Ovary (tissue), 9 donors: ENCODE results near the gene MYMK. TPM values are rescaled to one million over a fixed set of nuclear protein-coding genes. Genes with fewer than 3 reads are reported as not detected.

ENCODE experiments used
- DNase-seq, 5 donors: peaks; one replicate each; pipeline ENCODE4 v3.0.0-alpha.2; 2019 to 2020
- H3K27ac ChIP-seq, 2 donors: fragments of 200-600 bp; one replicate each; pipeline versions ENCODE4 v1.5.1 to v1.8.0; 2019 to 2022
- H3K27me3 ChIP-seq: fragments of 200-600 bp; one replicate; pipeline ENCODE4 v1.8.0; 2022
- H3K36me3 ChIP-seq: fragments of 200-600 bp; sonication (generic); one replicate; pipeline ENCODE4 v1.5.1; 2019
- H3K4me1 ChIP-seq: one replicate; pipeline ENCODE4 v1.8.1; 2013; ENCODE audit warnings: mild to moderate bottlenecking, moderate library complexity; ENCODE audit not compliant: insufficient read depth
- H3K4me3 ChIP-seq: fragments of 200-600 bp; sonication (generic); one replicate; pipeline ENCODE4 v1.5.1; 2017
- H3K9me3 ChIP-seq, 2 donors: fragments of 200-600 bp in 1 of 2; sonication (generic) in 1 of 2; one replicate each; pipeline versions ENCODE4 v1.5.1 to v1.8.1; 2013 to 2019; ENCODE audit warnings: mild to moderate bottlenecking in 1 of 2, moderate library complexity in 1 of 2
- EP300 ChIP-seq: sonication (generic); formaldehyde crosslinking; IDR thresholded peaks from one replicate; pipeline ENCODE4 v1.6.1; 2017; ENCODE audit warnings: antibody characterized with exemption
- POLR2A ChIP-seq: fragments of 450-650 bp; IDR thresholded peaks from one replicate; pipeline ENCODE4 v1.6.1; 2017; ENCODE audit warnings: antibody characterized with exemption, mild to moderate bottlenecking, moderate library complexity
- WGBS, 3 donors: extraction: QIAGEN DNeasy Blood & Tissue Kit in 1 of 3; methylation state at CpG; one replicate each; pipeline versions ENCODE4 v1.1.5 to v1.1.7; 2013 to 2017; 5-methylcytosine and 5-hydroxymethylcytosine counted together
- intact Hi-C, 4 donors: fragments of 100-400 bp; cut with DNase I; formaldehyde crosslinking; loops; one replicate each; pipeline versions ENCODE4 v1.11.0 to v1.15.1; 2022 to 2023
- polyA plus RNA-seq, 2 donors: library from polyadenylated mRNA; stranded (reverse); fragments of 200-250 nt in 1 of 2; fragments of 350-450 nt in 1 of 2; fragmentation: Illumina TruSeq in 1 of 2; extraction: RNeasy Lipid Tissue Mini Kit (QIAGEN cat#74804) in 1 of 2; gene quantifications; one replicate each; pipeline ENCODE4 v1.2.3, GENCODE V29; 2013 to 2014
- total RNA-seq, 7 donors: library from RNA; depleted of rRNA in 2 of 7; stranded (reverse); fragments of >200 nt in 2 of 7; fragmentation: NEBNext Ultra II Directional in 3 of 7; extraction: Animal tissue kit (Norgen Biotek cat#: 25700) in 3 of 7; gene quantifications; one replicate each; pipeline versions ENCODE4 v1.1.0 to v1.2.4, GENCODE V29; 2016 to 2023
- TF ChIP-seq, protein P1 (sequence below), 3 donors: fragments of 450-650 bp in 2 of 3; fragments of 200-600 bp in 1 of 3; IDR thresholded peaks; one replicate each; pipeline versions ENCODE4 v1.5.1 to v1.8.0; 2016 to 2022; ENCODE audit warnings: antibody characterized with exemption in 3 of 3, mild to moderate bottlenecking in 1 of 3
- donor health status: DM: no; HTN: no; CAD: no; lungs with moderate emphysema.
- donor health status: DM: no; HTN: no; CAD: no.
- donor health status: Bipolar disorder and iron deficiency.
- donor health status: DM: yes; HTN: yes; CAD: no.
- donor health status: DM: no; HTN: no; CAD: no.
- donor health status: DM: yes; HTN: yes; CAD: no.

MYMK gene
- total and polyA plus RNA-seq, 9 donors = not detected

GRCh38 chr9:133569121-133569785 is 44.5 kb upstream of the MYMK start:
- no peaks in the 10 kb centered on the region for H3K36me3 ChIP-seq
- no peaks in the 10 kb centered on the region for H3K27me3 ChIP-seq
- H3K4me1 ChIP-seq = peaks cover 6% of the 10 kb centered on the region
- no peak overlapping the region for H3K27ac ChIP-seq
- TF ChIP-seq POLR2A (no peak), EP300 (no peak)
- TF ChIP-seq, protein P1, sequence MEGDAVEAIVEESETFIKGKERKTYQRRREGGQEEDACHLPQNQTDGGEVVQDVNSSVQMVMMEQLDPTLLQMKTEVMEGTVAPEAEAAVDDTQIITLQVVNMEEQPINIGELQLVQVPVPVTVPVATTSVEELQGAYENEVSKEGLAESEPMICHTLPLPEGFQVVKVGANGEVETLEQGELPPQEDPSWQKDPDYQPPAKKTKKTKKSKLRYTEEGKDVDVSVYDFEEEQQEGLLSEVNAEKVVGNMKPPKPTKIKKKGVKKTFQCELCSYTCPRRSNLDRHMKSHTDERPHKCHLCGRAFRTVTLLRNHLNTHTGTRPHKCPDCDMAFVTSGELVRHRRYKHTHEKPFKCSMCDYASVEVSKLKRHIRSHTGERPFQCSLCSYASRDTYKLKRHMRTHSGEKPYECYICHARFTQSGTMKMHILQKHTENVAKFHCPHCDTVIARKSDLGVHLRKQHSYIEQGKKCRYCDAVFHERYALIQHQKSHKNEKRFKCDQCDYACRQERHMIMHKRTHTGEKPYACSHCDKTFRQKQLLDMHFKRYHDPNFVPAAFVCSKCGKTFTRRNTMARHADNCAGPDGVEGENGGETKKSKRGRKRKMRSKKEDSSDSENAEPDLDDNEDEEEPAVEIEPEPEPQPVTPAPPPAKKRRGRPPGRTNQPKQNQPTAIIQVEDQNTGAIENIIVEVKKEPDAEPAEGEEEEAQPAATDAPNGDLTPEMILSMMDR (IDR thresholded peaks at IDR 0.05) = no peak
- no peaks in the 10 kb centered on the region for H3K9me3 ChIP-seq
- DNase-seq = no peak
- H3K4me3 ChIP-seq = no peak overlapping the region
- intact Hi-C loops = no loop called here
- 87 to 90% (median 89%) methylated on average over 14 of the region's 14 CpGs for WGBS, 3 donors

GRCh38 chr9:133568186-133568585 is 43.4 kb upstream of the MYMK start:
- WGBS, 3 donors = 89 to 92% (median 91%) methylated on average over 33 of the region's 33 CpGs
- Histone ChIP-seq H3K27ac (no peak overlapping the region), H3K4me1 (peaks cover 9% of the 10 kb centered on the region), H3K4me3 (no peak overlapping the region), H3K9me3 (no peaks in the 10 kb centered on the region), H3K27me3 (no peaks in the 10 kb centered on the region), H3K36me3 (no peaks in the 10 kb centered on the region)
- TF ChIP-seq EP300 (no peak), POLR2A (no peak)
- TF ChIP-seq, protein P1 (IDR thresholded peaks at IDR 0.05) = no peak
- intact Hi-C loops = no loop called here
- no peak for DNase-seq

DNA sequence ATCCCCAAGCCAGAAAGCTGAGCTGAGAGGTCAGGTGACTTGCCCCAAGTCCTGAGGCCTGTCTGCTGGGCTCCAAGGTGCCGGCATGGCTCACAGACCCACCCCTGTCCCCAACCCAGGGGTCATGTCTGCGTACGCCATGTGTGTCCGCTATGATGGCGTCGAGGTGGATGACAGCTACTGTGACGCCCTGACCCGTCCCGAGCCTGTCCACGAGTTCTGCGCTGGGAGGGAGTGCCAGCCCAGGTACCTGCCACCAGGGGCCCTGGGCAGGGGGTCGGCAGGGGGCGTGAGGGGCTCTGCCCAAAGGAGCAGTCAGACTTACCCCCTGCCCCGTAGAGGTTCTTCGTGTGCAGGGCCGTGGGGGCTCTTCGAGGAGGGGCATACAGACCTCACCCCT is 42.1 kb upstream of the MYMK start:
- no peak overlapping the region for H3K4me3 ChIP-seq
- H3K4me1 ChIP-seq = peaks cover 11% of the 10 kb centered on the region
- intact Hi-C loops = no loop called here
- no peak for DNase-seq
- no peaks in the 10 kb centered on the region for H3K9me3 ChIP-seq
- TF ChIP-seq, protein P1 (IDR thresholded peaks at IDR 0.05) = no peak
- TF ChIP-seq EP300 = no peak
- TF ChIP-seq POLR2A = no peak
- 94 to 95% (median 94%) methylated on average over 12 to 17 of the region's 17 CpGs for WGBS, 3 donors
- H3K27me3 ChIP-seq = no peaks in the 10 kb centered on the region
- H3K27ac ChIP-seq = no peak overlapping the region
- H3K36me3 ChIP-seq = no peaks in the 10 kb centered on the region

DNA sequence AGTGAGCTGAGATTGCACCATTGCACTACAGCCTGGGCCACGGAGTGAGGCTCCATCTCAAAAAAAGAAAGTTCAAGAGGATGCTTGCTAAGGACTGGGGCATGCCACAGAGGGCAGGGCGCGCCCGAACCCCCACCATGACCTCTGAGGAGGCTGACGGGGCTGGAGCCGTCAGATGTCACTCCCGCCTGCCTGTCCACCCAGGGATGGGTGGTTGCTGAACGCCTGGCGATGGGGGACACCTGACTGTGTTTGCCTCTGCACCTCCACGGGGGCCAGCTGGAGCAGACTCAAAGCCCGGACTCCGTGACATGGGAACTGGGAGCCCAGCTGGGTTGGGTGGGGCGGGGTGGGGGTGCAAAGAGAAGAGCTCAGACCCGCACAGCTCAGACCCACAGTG is 41.6 kb upstream of the MYMK start:
- Histone ChIP-seq H3K4me1 (peaks cover 11% of the 10 kb centered on the region), H3K9me3 (no peaks in the 10 kb centered on the region), H3K36me3 (no peaks in the 10 kb centered on the region), H3K27me3 (no peaks in the 10 kb centered on the region), H3K27ac (peak overlapping the region in 1 of 2 donors; percentile 83), H3K4me3 (no peak overlapping the region)
- no peak for TF ChIP-seq EP300
- TF ChIP-seq, protein P1 (IDR thresholded peaks at IDR 0.05) = no peak
- no peak for TF ChIP-seq POLR2A
- DNase-seq = no peak
- intact Hi-C loops = no loop called here
- 91 to 95% (median 91%) methylated on average over 10 to 14 of the region's 14 CpGs for WGBS, 3 donors
